GM23338 (cell line): ENCODE data around the gene CRISPLD2. TPM values are rescaled to one million over a fixed set of nuclear protein-coding genes. Genes with fewer than 3 reads are reported as not detected.

ENCODE experiments used
- ATAC-seq: fragments of 200-7000 bp; cut with Tn5 transposase; 3 replicates; pipeline ENCODE4 v1.9.1; 2020
- DNase-seq: peaks from one replicate; pipeline ENCODE4 v3.0.0-alpha.2; 2015; ENCODE audit warnings: low spot score
- H2AFZ ChIP-seq: fragments of 200-600 bp; sonication (generic); 2 replicates; pipeline ENCODE4 v1.8.0; 2016; ENCODE audit warnings: antibody characterized with exemption, mild to moderate bottlenecking, moderate library complexity
- H3F3A ChIP-seq: fragments of 200-600 bp; sonication (generic); replicated peaks from 2 replicates; pipeline ENCODE4 v1.8.0; 2017; ENCODE audit warnings: antibody characterized with exemption, mixed run types, low read depth
- H3K27ac ChIP-seq: fragments of 200-600 bp; sonication (generic); 2 replicates; pipeline ENCODE4 v1.6.1; 2016; ENCODE audit warnings: low read depth
- H3K27me3 ChIP-seq: fragments of 200-600 bp; sonication (generic); 2 replicates; pipeline ENCODE4 v1.8.0; 2016; ENCODE audit warnings: mild to moderate bottlenecking, mixed run types, moderate library complexity; ENCODE audit not compliant: insufficient read depth
- H3K36me3 ChIP-seq: fragments of 200-600 bp; sonication (generic); 2 replicates; pipeline ENCODE4 v1.8.0; 2016; ENCODE audit warnings: mild to moderate bottlenecking; ENCODE audit not compliant: insufficient read depth
- H3K4me1 ChIP-seq: fragments of 200-600 bp; sonication (generic); 2 replicates; pipeline ENCODE4 v1.8.0; 2016; ENCODE audit warnings: mild to moderate bottlenecking, moderate library complexity; ENCODE audit not compliant: insufficient read depth
- H3K4me2 ChIP-seq: fragments of 200-600 bp; sonication (generic); 2 replicates; pipeline ENCODE4 v1.7.1; 2017; ENCODE audit warnings: mixed run types
- H3K4me3 ChIP-seq: fragments of 200-600 bp; sonication (generic); 2 replicates; pipeline ENCODE4 v1.6.1; 2016; ENCODE audit warnings: mixed run types
- H3K79me2 ChIP-seq: fragments of 200-600 bp; sonication (generic); replicated peaks from 2 replicates; pipeline ENCODE4 v1.8.0; 2017; ENCODE audit warnings: mild to moderate bottlenecking; ENCODE audit not compliant: insufficient read depth
- H3K9me2 ChIP-seq: fragments of 200-600 bp; sonication (generic); 2 replicates; pipeline ENCODE4 v1.8.0; 2017; ENCODE audit not compliant: insufficient read depth
- H4K20me1 ChIP-seq: fragments of 200-600 bp; sonication (generic); replicated peaks from 2 replicates; pipeline ENCODE4 v1.8.0; 2017; ENCODE audit warnings: mild to moderate bottlenecking; ENCODE audit not compliant: insufficient read depth
- H3K27ac Mint-ChIP-seq: 2 replicates; pipeline ENCODE4 v1.8.0; 2020; ENCODE audit warnings: inconsistent platforms, mild to moderate bottlenecking, moderate library complexity, mixed read lengths
- H3K27me3 Mint-ChIP-seq: 3 replicates; pipeline ENCODE4 v1.8.0; 2022; ENCODE audit warnings: low read depth, mild to moderate bottlenecking, moderate library complexity, mixed read lengths, inconsistent platforms; ENCODE audit not compliant: insufficient read depth, poor library complexity
- H3K36me3 Mint-ChIP-seq: 3 replicates; pipeline ENCODE4 v1.8.0; 2021; ENCODE audit warnings: low read depth, mild to moderate bottlenecking, inconsistent platforms, moderate library complexity, mixed read lengths
- H3K4me1 Mint-ChIP-seq: 3 replicates; pipeline ENCODE4 v1.8.0; 2020; ENCODE audit warnings: mild to moderate bottlenecking, inconsistent platforms, mixed read lengths
- H3K4me3 Mint-ChIP-seq: 3 replicates; pipeline ENCODE4 v1.8.0; 2021; ENCODE audit warnings: moderate library complexity, mild to moderate bottlenecking, inconsistent platforms, mixed read lengths
- H3K9me3 Mint-ChIP-seq: 3 replicates; pipeline ENCODE4 v1.8.0; 2020; ENCODE audit warnings: moderate library complexity, mild to moderate bottlenecking, inconsistent platforms, mixed read lengths
- CREB1 ChIP-seq: fragments of 250-450 bp; sonication (Bioruptor Pico); IDR thresholded peaks from 2 replicates; pipeline ENCODE4 v1.5.0; 2020; ENCODE audit warnings: low read depth, mild to moderate bottlenecking, moderate library complexity
- EZH2 ChIP-seq: fragments of 200-600 bp; sonication (generic); IDR thresholded peaks from one replicate; pipeline ENCODE4 v1.8.0; 2017; ENCODE audit warnings: antibody characterized with exemption, mild to moderate bottlenecking, low read depth; ENCODE audit not compliant: unreplicated experiment
- JUNB ChIP-seq: IDR thresholded peaks from one replicate; pipeline ENCODE4 v1.6.1; 2016; ENCODE audit warnings: antibody characterized with exemption; ENCODE audit not compliant: unreplicated experiment
- POLR2AphosphoS5 ChIP-seq: IDR thresholded peaks from 2 replicates; pipeline ENCODE4 v1.6.1; 2016; ENCODE audit warnings: antibody characterized with exemption, low read depth
- STAT1 ChIP-seq: IDR thresholded peaks from one replicate; pipeline ENCODE4 v1.6.1; 2016; ENCODE audit warnings: antibody characterized with exemption; ENCODE audit not compliant: unreplicated experiment
- polyA plus RNA-seq: library from polyadenylated mRNA; unstranded; fragments of >200 nt; fragmentation: Nextera tagmentation; extraction: Ambion mirVana; gene quantifications from 2 replicates; pipeline ENCODE4 v1.2.1, GENCODE V29; 2016
- total RNA-seq: library from RNA; depleted of rRNA; stranded (reverse); fragments of >200 nt; shearing (Covaris generic); gene quantifications from 2 replicates; pipeline ENCODE4 v1.2.3, GENCODE V29; 2014
- TF ChIP-seq, protein P1 (sequence below), 2 experiments: fragments of 200-600 bp in 1 of 2; sonication (generic) in 1 of 2; conservative IDR thresholded peaks; 2 replicates each; pipeline versions ENCODE4 v1.5.1 to v1.6.1; 2016 to 2017; ENCODE audit warnings: antibody characterized with exemption in 2 of 2, low read depth in 2 of 2, mild to moderate bottlenecking in 2 of 2, moderate library complexity in 1 of 2
- TF ChIP-seq, protein P2 (sequence below): fragments of 250-450 bp; sonication (Bioruptor Pico); IDR thresholded peaks from 2 replicates; pipeline ENCODE4 v1.5.0; 2020; ENCODE audit warnings: mild to moderate bottlenecking, moderate library complexity
- TF ChIP-seq, protein P3 (sequence below): IDR thresholded peaks from one replicate; pipeline ENCODE4 v1.6.1; 2018; ENCODE audit warnings: antibody characterized with exemption; ENCODE audit not compliant: unreplicated experiment

The CRISPLD2 gene
- total and polyA plus RNA-seq, 2 experiments from 2014 or later = 2.6 to 8.3 TPM

DNA sequence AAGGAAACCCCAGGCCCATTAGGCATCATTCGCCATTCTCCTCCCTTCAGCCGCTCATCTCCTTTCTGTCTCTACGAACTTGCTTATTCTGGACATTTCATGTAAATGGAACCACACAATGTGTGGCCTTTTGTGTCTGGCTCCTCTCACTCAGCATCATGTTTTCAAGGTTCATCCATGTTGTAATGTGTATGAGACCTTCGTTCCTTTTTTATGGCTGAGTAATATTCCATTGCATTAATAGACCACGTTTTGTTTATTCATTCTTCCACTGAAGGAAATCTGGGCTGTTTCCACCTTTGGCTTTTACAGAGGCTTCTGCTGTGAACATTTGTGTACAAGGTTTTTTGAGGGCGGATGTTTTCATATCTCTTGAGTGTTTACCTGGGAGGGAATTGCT lies 3.2 kb downstream of the CRISPLD2 start:
- H3K27me3 Mint-ChIP-seq = peaks cover 22% of the 10 kb centered on the region
- Histone ChIP-seq H3K4me3 (no peak overlapping the region), H3K27me3 (peaks cover 25% of the 10 kb centered on the region), H3K9me2 (no peaks in the 10 kb centered on the region), H3K4me2 (no peak overlapping the region), H3K4me1 (0 out of 2 replicates have a peak, but pooled peaks cover 5% of the 10 kb centered on the region), H3F3A (no peaks in the 10 kb centered on the region), H4K20me1 (no peaks in the 10 kb centered on the region), H2AFZ (no peak overlapping the region), H3K27ac (no peak overlapping the region), H3K36me3 (no peaks in the 10 kb centered on the region), H3K79me2 (no peaks in the 10 kb centered on the region)
- TF ChIP-seq, protein P1, sequence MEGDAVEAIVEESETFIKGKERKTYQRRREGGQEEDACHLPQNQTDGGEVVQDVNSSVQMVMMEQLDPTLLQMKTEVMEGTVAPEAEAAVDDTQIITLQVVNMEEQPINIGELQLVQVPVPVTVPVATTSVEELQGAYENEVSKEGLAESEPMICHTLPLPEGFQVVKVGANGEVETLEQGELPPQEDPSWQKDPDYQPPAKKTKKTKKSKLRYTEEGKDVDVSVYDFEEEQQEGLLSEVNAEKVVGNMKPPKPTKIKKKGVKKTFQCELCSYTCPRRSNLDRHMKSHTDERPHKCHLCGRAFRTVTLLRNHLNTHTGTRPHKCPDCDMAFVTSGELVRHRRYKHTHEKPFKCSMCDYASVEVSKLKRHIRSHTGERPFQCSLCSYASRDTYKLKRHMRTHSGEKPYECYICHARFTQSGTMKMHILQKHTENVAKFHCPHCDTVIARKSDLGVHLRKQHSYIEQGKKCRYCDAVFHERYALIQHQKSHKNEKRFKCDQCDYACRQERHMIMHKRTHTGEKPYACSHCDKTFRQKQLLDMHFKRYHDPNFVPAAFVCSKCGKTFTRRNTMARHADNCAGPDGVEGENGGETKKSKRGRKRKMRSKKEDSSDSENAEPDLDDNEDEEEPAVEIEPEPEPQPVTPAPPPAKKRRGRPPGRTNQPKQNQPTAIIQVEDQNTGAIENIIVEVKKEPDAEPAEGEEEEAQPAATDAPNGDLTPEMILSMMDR (conservative IDR thresholded peaks at IDR 0.05; ENCODE audit: low read depth in 2 of 2) = no peak
- TF ChIP-seq STAT1 = no peak
- TF ChIP-seq, protein P2, sequence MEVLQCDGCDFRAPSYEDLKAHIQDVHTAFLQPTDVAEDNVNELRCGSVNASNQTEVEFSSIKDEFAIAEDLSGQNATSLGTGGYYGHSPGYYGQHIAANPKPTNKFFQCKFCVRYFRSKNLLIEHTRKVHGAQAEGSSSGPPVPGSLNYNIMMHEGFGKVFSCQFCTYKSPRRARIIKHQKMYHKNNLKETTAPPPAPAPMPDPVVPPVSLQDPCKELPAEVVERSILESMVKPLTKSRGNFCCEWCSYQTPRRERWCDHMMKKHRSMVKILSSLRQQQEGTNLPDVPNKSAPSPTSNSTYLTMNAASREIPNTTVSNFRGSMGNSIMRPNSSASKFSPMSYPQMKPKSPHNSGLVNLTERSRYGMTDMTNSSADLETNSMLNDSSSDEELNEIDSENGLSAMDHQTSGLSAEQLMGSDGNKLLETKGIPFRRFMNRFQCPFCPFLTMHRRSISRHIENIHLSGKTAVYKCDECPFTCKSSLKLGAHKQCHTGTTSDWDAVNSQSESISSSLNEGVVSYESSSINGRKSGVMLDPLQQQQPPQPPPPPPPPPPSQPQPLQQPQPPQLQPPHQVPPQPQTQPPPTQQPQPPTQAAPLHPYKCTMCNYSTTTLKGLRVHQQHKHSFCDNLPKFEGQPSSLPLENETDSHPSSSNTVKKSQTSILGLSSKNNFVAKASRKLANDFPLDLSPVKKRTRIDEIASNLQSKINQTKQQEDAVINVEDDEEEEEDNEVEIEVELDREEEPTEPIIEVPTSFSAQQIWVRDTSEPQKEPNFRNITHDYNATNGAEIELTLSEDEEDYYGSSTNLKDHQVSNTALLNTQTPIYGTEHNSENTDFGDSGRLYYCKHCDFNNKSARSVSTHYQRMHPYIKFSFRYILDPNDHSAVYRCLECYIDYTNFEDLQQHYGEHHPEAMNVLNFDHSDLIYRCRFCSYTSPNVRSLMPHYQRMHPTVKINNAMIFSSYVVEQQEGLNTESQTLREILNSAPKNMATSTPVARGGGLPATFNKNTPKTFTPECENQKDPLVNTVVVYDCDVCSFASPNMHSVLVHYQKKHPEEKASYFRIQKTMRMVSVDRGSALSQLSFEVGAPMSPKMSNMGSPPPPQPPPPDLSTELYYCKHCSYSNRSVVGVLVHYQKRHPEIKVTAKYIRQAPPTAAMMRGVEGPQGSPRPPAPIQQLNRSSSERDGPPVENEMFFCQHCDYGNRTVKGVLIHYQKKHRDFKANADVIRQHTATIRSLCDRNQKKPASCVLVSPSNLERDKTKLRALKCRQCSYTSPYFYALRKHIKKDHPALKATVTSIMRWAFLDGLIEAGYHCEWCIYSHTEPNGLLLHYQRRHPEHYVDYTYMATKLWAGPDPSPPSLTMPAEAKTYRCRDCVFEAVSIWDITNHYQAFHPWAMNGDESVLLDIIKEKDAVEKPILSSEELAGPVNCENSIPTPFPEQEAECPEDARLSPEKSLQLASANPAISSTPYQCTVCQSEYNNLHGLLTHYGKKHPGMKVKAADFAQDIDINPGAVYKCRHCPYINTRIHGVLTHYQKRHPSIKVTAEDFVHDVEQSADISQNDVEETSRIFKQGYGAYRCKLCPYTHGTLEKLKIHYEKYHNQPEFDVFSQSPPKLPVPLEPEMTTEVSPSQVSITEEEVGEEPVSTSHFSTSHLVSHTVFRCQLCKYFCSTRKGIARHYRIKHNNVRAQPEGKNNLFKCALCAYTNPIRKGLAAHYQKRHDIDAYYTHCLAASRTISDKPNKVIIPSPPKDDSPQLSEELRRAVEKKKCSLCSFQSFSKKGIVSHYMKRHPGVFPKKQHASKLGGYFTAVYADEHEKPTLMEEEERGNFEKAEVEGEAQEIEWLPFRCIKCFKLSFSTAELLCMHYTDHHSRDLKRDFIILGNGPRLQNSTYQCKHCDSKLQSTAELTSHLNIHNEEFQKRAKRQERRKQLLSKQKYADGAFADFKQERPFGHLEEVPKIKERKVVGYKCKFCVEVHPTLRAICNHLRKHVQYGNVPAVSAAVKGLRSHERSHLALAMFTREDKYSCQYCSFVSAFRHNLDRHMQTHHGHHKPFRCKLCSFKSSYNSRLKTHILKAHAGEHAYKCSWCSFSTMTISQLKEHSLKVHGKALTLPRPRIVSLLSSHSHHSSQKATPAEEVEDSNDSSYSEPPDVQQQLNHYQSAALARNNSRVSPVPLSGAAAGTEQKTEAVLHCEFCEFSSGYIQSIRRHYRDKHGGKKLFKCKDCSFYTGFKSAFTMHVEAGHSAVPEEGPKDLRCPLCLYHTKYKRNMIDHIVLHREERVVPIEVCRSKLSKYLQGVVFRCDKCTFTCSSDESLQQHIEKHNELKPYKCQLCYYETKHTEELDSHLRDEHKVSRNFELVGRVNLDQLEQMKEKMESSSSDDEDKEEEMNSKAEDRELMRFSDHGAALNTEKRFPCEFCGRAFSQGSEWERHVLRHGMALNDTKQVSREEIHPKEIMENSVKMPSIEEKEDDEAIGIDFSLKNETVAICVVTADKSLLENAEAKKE (CRISPR knock-in tag) = no peak
- H3K4me1 Mint-ChIP-seq = peaks cover 15% of the 10 kb centered on the region
- no peak overlapping the region for H3K4me3 Mint-ChIP-seq
- no peak overlapping the region for H3K27ac Mint-ChIP-seq
- no peaks in the 10 kb centered on the region for H3K9me3 Mint-ChIP-seq
- H3K36me3 Mint-ChIP-seq = no peaks in the 10 kb centered on the region
- ATAC-seq (no peak), DNase-seq (no peak)

DNA sequence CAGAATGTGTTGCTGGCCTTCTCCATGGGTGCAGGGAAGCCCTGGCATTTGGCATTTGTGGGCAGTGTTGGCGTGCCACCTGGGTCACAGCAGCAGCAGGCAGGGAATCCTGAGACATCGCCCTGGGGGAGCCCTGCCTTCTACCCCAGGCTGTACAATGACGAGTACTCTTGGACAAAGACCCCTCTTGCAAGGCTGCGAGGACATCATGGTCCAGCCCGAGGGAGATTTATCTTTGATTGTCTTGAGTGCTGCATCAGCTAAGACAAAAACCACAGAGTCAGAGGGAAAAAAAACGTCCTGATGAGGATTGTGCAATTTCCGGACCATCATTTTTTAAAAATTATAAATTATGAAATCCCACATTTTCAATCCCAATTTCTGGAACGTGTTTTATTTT lies 3.7 kb downstream of the CRISPLD2 start:
- 0 out of 2 replicates have a peak, but pooled peaks cover 5% of the 10 kb centered on the region for H3K4me1 ChIP-seq
- no peak overlapping the region for H3K4me2 ChIP-seq
- Mint-ChIP-seq H3K27ac (no peak overlapping the region), H3K4me1 (peaks cover 20% of the 10 kb centered on the region), H3K36me3 (no peaks in the 10 kb centered on the region), H3K27me3 (peaks cover 20% of the 10 kb centered on the region), H3K4me3 (no peak overlapping the region), H3K9me3 (no peaks in the 10 kb centered on the region)
- no peak overlapping the region for H3K27ac ChIP-seq
- no peaks in the 10 kb centered on the region for H3K79me2 ChIP-seq
- no peaks in the 10 kb centered on the region for H3K9me2 ChIP-seq
- H3K27me3 ChIP-seq = peaks cover 20% of the 10 kb centered on the region
- TF ChIP-seq POLR2AphosphoS5 (no peak), CREB1 (CRISPR knock-in tag) (no peak), JUNB (no peak), STAT1 (no peak), EZH2 (no peak)
- TF ChIP-seq, protein P3, sequence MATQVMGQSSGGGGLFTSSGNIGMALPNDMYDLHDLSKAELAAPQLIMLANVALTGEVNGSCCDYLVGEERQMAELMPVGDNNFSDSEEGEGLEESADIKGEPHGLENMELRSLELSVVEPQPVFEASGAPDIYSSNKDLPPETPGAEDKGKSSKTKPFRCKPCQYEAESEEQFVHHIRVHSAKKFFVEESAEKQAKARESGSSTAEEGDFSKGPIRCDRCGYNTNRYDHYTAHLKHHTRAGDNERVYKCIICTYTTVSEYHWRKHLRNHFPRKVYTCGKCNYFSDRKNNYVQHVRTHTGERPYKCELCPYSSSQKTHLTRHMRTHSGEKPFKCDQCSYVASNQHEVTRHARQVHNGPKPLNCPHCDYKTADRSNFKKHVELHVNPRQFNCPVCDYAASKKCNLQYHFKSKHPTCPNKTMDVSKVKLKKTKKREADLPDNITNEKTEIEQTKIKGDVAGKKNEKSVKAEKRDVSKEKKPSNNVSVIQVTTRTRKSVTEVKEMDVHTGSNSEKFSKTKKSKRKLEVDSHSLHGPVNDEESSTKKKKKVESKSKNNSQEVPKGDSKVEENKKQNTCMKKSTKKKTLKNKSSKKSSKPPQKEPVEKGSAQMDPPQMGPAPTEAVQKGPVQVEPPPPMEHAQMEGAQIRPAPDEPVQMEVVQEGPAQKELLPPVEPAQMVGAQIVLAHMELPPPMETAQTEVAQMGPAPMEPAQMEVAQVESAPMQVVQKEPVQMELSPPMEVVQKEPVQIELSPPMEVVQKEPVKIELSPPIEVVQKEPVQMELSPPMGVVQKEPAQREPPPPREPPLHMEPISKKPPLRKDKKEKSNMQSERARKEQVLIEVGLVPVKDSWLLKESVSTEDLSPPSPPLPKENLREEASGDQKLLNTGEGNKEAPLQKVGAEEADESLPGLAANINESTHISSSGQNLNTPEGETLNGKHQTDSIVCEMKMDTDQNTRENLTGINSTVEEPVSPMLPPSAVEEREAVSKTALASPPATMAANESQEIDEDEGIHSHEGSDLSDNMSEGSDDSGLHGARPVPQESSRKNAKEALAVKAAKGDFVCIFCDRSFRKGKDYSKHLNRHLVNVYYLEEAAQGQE = no peak
- H3K4me3 ChIP-seq = no peak overlapping the region
- H3K36me3 ChIP-seq = no peaks in the 10 kb centered on the region
- H4K20me1 ChIP-seq = no peaks in the 10 kb centered on the region
- no peak overlapping the region for H2AFZ ChIP-seq
- no peaks in the 10 kb centered on the region for H3F3A ChIP-seq
- DNase-seq (no peak), ATAC-seq (no peak)
